ENCODE results near the gene MNS1. TPM values are rescaled to one million over a fixed set of nuclear protein-coding genes. Genes with fewer than 3 reads are reported as not detected.

The MNS1 gene
- total RNA-seq, 1 experiment from 2014 or later, result 3.8 TPM

GRCh38 chr15:56495533-56495932, 30.6 kb upstream of the MNS1 start:
- ChIA-PET CTCF (interaction anchor here (0.5 kb wide), 1 partner anchor 811 kb away, joined by 3 read pairs; no protein-coding TSS in a partner anchor), POLR2A (no interaction called here)
- BruUV-seq (replicated peaks), result no TSS peak
- TF ChIP-seq REST (IDR thresholded peaks at IDR 0.05; ENCODE audit: insufficient read depth in 1 of 2, low read depth in 2 of 2, low read length in 1 of 2), result no peak
- TF ChIP-seq POLR2AphosphoS5 (IDR thresholded peaks at IDR 0.05; ENCODE audit: low read depth, low read length), result no peak
- TF ChIP-seq TCF7L2 (IDR thresholded peaks at IDR 0.05; ENCODE audit: low read depth, low read length), result no peak
- TF ChIP-seq CTCF (IDR thresholded peaks at IDR 0.05), result no peak
- TF ChIP-seq SIN3A (IDR thresholded peaks at IDR 0.05; ENCODE audit: borderline replicate concordance, insufficient read depth, low read depth, low read length), result no peak
- H3K36me3 ChIP-seq (ENCODE audit: control insufficient read depth, insufficient read depth, low read length), result no peaks in the 10 kb centered on the region
- H3K9me3 ChIP-seq (ENCODE audit: control insufficient read depth, insufficient read depth, low read depth, low read length), result no peaks in the 10 kb centered on the region
- H3K27me3 ChIP-seq (ENCODE audit: control insufficient read depth, insufficient read depth, low read length), result no peaks in the 10 kb centered on the region
- no peaks in the 10 kb centered on the region for H3K4me1 ChIP-seq (ENCODE audit: control insufficient read depth, insufficient read depth, low read length)
- intact Hi-C loops (cut with micrococcal nuclease; ENCODE audit: unreplicated experiment), result loop anchor here (5.0 kb wide), 1 partner anchor 1032 kb away; no protein-coding TSS in a partner anchor
- H3K4me3 ChIP-seq (ENCODE audit: low read depth in 2 of 2, low read length in 2 of 2), result no peak overlapping the region
- in situ Hi-C loops (cut with HindIII; ENCODE audit: low pct_unique_long_range_greater_than_20kb, low sequenced_read_pairs), result no loop called here
- no peak for DNase-seq (ENCODE audit: low read depth, low spot score)
- H3K27ac ChIP-seq (ENCODE audit: low read length), result no peak overlapping the region
- no peak for ATAC-seq

GRCh38 chr15:56495053-56495452, 30.1 kb upstream of the MNS1 start:
- in situ Hi-C loops (cut with HindIII; ENCODE audit: low pct_unique_long_range_greater_than_20kb, low sequenced_read_pairs), result no loop called here
- no peak for TF ChIP-seq POLR2AphosphoS5 (IDR thresholded peaks at IDR 0.05; ENCODE audit: low read depth, low read length)
- no peak for TF ChIP-seq REST (IDR thresholded peaks at IDR 0.05; ENCODE audit: insufficient read depth in 1 of 2, low read depth in 2 of 2, low read length in 1 of 2)
- no peak for TF ChIP-seq TCF7L2 (IDR thresholded peaks at IDR 0.05; ENCODE audit: low read depth, low read length)
- no peak for TF ChIP-seq SIN3A (IDR thresholded peaks at IDR 0.05; ENCODE audit: borderline replicate concordance, insufficient read depth, low read depth, low read length)
- TF ChIP-seq CTCF (IDR thresholded peaks at IDR 0.05), result no peak
- Histone ChIP-seq H3K4me1 (ENCODE audit: control insufficient read depth, insufficient read depth, low read length) (no peaks in the 10 kb centered on the region), H3K4me3 (ENCODE audit: low read depth in 2 of 2, low read length in 2 of 2) (no peak overlapping the region), H3K27me3 (ENCODE audit: control insufficient read depth, insufficient read depth, low read length) (no peaks in the 10 kb centered on the region), H3K9me3 (ENCODE audit: control insufficient read depth, insufficient read depth, low read depth, low read length) (no peaks in the 10 kb centered on the region), H3K27ac (ENCODE audit: low read length) (no peak overlapping the region), H3K36me3 (ENCODE audit: control insufficient read depth, insufficient read depth, low read length) (no peaks in the 10 kb centered on the region)
- ChIA-PET POLR2A (no interaction called here), CTCF (no interaction called here)
- intact Hi-C loops (cut with micrococcal nuclease; ENCODE audit: unreplicated experiment), result loop anchor here (5.0 kb wide), 1 partner anchor 1032 kb away; no protein-coding TSS in a partner anchor
- no peak for DNase-seq (ENCODE audit: low read depth, low spot score)
- no peak for ATAC-seq
- BruUV-seq (replicated peaks), result no TSS peak

All from Panc1 (cell line).